Germinal center (tissue), 1 donor: ENCODE results near the gene CORO6.

ENCODE experiments used
- DNase-seq: peaks from one replicate; pipeline ENCODE4 v3.0.0; 2012; ENCODE audit warnings: mixed read lengths, low spot score

Gene CORO6

GRCh38 chr17:29577385-29578211 is 45.1 kb downstream of the CORO6 start:
- DNase-seq = no peak

DNA sequence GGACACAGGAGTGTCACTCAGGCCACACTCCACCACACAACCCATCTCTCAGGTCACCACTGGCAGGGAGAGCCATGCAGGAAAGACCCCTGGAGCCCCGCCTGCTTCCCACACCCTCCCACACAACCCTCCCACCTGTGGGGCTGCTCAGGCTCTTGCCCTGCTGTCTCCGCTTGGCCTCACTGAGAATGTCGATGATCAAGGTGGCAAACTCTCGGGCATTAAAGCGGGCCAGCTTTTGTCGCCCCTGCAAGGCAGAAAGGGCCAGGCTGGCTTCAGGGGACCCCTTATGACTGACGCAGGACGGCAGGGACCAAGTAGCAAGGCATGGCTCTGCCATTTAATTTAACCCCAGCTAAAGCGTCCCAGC is 45.7 kb downstream of the CORO6 start:
- DNase-seq = no peak

- DNase-seq = no peak
These were observed 46.3 kb downstream of the CORO6 start for GRCh38 chr17:29576214-29577000.

- no peak for DNase-seq
These were observed 47.0 kb downstream of the CORO6 start for GRCh38 chr17:29575511-29576213.

GRCh38 chr17:29574732-29575510 is 47.8 kb downstream of the CORO6 start:
- DNase-seq = no peak

GRCh38 chr17:29573871-29574731 is 48.6 kb downstream of the CORO6 start:
- DNase-seq = no peak

DNA sequence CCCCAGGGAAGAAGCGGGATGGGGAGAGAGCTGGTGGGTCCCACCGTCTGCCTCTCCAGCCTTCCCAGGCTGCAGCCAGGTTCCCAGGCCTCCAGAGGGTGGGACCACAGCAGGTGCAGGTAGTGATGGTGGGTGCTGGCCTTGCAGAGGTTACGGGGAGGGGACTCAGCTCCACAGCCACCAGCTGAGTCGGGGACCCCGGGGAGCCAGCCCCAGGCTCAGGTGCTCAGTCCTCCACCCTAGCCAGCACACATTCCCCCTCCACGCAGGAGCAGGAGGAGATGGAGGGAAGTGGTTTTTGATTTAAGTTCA is 49.2 kb downstream of the CORO6 start:
- DNase-seq = no peak

DNA sequence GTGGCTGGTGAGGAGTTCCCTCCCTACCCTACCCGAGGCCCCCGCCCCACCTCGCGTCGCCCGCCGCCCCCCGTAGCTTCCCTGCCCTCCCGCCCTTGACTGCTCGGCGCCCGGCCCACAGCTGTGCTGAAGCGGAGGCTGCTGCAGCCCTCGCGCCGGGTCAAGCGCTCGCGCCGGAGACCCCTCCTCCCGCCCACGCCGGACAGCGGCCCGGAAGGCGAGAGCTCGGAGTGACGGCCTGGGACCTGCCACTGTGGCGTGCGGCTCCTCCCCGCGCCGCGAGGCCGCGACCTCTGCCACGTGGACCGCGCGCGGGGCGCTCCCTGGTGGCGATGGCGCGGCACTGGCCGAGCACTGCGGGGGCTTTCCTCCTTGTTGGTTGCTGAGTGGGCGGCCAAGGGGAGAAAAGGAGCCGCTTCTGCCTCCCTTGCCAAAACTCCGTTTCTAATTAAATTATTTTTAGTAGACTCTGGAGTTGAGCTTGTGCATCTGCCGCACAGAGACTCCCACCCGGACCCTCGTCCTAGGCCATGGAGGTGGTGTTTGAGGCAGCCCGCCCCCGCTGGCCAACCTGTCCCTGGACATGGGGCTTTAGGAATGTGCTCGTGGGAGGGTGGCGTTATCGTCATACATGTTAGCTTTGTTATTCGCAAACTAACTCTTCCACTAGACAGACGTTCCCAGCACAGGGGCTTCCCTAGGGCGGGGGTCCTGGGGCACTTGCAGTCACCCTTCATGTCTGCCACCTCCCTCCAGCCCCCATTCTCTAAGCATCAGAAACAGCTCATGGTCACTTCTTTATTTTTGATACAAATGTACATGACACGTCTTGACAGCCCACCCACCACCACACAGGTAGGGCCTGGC is 49.8 kb downstream of the CORO6 start:
- DNase-seq = peak; percentile 65

DNA sequence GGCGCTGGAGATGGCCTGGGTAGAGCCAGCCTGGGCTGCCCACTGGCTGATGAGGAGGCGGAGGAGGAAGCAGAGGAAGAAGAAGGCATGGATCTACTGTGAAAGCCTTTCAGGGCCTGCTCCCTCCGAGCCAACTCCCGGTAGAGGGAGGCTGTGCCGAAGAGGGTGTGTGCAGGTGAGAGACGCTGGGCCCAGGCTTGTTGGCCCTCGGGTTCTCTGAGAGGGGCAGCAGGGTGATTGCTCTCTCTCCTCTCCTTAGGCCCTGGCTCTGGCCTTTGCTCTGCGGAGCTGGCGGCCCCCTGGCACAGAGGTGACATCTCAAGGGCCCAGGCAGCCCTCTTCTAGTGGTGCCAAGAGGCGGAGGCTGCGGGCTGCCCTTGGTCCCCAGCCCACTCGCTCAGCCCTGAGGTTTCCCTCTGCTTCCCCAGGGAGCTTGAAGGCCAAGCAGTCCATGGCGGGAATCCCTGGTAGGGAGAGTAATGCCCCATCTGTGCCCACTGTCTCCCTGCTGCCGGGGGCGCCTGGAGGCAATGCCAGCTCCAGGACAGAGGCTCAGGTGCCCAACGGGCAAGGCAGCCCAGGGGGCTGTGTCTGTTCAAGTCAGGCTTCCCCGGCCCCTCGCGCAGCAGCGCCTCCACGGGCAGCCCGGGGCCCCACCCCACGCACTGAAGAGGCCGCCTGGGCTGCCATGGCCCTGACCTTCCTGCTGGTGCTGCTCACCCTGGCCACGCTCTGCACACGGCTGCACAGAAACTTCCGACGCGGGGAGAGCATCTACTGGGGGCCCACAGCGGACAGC is 50.6 kb downstream of the CORO6 start:
- no peak for DNase-seq

GRCh38 chr17:29571486-29571882 is 51.2 kb downstream of the CORO6 start:
- no peak for DNase-seq

DNA sequence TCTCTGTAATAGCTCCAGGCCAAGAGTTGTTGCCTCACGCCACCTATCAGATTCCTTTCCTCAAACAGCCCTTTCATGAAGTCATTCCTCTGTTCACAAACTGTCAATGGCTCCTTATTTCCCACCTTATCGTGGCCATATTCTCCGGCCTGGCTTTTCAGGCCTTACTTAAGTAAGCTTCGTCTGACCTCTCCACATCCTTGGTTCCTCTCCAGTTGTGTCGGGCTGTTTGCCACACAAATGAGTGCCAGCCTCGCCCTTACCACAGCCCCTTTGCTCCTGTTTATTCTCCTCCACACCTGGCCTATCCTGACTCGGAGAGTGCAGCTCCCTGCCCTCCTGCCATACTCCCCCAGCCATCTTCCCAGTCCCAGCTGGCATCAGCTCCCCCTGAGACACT is 52.2 kb downstream of the CORO6 start:
- DNase-seq = no peak

GRCh38 chr17:29569245-29569950 is 53.3 kb downstream of the CORO6 start:
- no peak for DNase-seq

DNA sequence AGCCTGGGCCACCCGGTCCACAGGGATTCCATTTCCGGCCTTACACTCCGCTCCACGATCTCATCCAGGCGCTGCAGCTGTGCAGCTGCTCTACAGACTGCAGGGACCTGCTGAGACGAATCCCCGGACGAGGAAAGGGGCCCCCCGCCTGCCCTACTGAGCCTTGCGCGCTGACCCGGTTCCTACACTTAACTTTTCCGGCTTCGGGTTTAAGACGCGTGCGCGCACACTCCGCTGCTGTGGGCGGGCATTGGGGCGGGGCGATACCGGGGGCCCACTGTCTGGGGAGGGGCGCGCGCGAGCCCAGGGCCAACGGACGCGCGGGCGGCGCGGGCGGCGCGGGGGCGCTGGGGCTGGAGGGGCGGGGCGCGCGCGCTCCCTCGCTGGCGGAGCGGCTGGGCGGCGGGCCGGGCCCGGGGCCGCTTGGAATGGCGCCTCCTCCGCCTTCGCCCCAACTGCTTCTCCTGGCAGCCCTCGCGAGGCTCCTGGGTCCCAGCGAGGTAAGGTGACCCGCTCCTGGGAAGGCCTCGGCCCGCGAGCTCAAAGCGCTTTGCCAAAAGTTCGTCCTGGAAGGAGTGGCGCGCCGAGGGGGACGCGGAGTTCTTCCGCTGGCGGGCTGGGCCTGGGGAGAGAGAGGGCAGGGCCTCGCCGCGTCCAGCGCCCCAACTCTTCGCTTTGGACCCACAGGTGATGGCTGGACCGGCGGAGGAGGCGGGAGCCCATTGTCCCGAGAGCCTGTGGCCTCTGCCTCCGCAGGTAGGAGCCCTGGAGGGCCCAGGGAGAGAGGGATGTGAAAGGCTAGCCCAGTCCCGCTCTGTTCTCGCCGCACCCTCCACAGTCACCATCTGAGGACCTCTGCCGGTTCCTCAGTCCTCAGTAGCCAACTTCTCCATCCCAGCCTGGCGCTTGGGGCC is 54.1 kb downstream of the CORO6 start, which contains the start of gene TP53I13:
TP53I13 (plus strand) TSS at position 371 of the 914 bp plus-strand sequence; CDS start at position 429, 58 bp downstream.
- peak; percentile 91 for DNase-seq

DNA sequence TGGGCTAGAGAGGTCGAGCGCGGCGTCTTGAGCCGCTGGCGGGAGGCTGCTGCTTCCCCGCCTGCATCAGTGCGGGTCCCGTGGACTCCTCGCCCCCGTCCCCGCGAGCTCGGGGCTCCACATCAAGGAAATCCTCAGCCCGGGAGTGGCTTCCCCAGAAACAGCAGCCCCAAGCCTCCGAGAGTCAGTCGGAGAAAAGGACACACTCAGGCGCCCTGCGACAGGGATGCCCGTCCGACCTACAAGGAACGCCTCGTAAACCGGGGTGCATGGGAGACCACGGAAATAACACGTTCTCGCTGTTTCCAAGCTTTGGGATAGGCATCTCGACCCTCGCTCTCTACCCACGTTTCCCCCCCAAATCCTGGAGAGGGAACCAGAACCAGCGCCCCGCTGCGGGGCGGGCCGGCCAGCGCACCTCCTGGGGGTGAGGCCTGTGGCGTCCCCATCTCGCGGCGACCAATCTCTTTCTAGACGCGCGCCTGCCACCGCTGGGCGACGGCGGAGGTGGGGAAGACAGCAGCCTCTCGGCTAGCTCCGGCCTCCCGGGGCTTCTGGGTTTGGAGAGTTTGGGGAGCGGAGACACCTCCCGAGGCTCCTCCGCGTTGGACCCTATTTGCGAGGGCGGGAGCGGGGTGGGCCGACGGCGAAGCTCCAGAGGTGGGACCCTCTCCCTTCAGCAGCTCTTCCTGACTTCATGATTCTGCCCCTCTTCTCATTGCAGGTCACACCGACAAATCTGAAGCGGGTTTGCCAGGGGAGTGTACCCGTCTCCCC is 55.0 kb downstream of the CORO6 start:
- peak; percentile 87 for DNase-seq

DNA sequence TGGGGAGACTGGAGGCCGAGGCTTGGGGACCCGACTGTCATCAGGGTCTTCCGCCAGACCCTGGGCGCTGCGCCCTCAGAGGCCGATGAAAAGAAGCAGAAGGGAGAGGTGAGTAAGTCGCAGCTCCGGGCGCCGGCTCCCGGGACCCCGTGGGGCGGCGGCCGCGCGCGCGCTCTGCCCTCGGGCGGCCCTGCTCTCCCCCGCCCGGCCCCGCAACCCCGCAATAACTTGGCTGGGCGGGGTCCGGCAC is 55.5 kb downstream of the CORO6 start:
- peak; percentile 62 for DNase-seq

- peak; percentile 77 for DNase-seq
These were observed 56.0 kb downstream of the CORO6 start, which contains the start of gene ABHD15 for GRCh38 chr17:29566473-29567303. ABHD15 (minus strand) TSS chr17:29567037; CDS start chr17:29566966, 71 bp downstream.
